ENCODE data around the gene TBC1D23.

DNA sequence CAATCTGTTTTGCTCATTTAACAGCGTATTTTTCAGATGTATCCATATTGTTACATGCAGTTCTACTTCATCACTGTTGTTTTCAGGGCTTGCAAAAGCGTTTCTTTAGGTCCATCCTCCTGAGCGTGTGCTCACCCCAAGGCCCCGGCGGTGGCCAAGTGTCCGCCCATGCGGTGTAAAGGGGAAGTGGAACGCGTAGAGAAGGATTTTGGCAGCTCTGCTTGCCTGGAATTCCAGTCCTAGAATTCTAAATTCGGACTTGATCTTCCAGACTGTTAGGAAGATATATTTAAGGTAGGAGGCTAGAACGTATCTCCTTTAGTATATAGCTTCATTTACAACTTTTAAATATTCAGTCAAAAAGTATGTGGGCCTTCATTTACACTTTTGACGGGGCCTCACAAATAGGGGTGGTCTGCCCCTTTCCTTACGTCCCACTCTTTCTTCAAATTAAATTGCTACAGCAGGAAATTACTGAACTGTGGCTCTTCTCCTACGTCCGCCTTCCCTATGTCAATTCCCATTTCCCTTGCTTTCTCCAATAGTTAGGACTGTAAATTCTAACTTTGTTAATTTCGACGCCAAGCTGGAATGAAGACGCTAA is 609 bp upstream of the TBC1D23 start:
- TF ChIP-seq POLR2A (conservative IDR thresholded peaks at IDR 0.05) (peak; percentile 79; the same call in 1 of the 2 replicates), MED1 (CRISPR knock-in tag; IDR thresholded peaks at IDR 0.05; ENCODE audit: borderline replicate concordance) (no peak), CAMTA2 (CRISPR knock-in tag; conservative IDR thresholded peaks at IDR 0.05) (no peak), CREB1 (IDR thresholded peaks at IDR 0.05) (no peak), CREB1 (CRISPR knock-in tag; IDR thresholded peaks at IDR 0.05) (no peak), PURB (CRISPR knock-in tag; IDR thresholded peaks at IDR 0.05; ENCODE audit: low read depth) (no peak), XRCC5 (IDR thresholded peaks at IDR 0.05; ENCODE audit: low read depth, low read length) (no peak), HLTF (IDR thresholded peaks at IDR 0.05) (no peak), CBFB (CRISPR knock-in tag; IDR thresholded peaks at IDR 0.05) (no peak), ZNF644 (tag; IDR thresholded peaks at IDR 0.05; ENCODE audit: low read depth) (0 out of 2 replicates have a peak, but pooled peaks have one; percentile 45), EZH2 (IDR thresholded peaks at IDR 0.05; ENCODE audit: borderline replicate concordance, low read depth, low read length) (no peak), ZNF431 (CRISPR knock-in tag; IDR thresholded peaks at IDR 0.05) (no peak)
- TF ChIP-seq, protein P1, sequence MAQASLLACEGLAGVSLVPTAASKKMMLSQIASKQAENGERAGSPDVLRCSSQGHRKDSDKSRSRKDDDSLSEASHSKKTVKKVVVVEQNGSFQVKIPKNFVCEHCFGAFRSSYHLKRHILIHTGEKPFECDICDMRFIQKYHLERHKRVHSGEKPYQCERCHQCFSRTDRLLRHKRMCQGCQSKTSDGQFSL (CRISPR knock-in tag; IDR thresholded peaks at IDR 0.05), result no peak
- TF ChIP-seq, protein P1 (tag; IDR thresholded peaks at IDR 0.05), result no peak
- TF ChIP-seq, protein P2, sequence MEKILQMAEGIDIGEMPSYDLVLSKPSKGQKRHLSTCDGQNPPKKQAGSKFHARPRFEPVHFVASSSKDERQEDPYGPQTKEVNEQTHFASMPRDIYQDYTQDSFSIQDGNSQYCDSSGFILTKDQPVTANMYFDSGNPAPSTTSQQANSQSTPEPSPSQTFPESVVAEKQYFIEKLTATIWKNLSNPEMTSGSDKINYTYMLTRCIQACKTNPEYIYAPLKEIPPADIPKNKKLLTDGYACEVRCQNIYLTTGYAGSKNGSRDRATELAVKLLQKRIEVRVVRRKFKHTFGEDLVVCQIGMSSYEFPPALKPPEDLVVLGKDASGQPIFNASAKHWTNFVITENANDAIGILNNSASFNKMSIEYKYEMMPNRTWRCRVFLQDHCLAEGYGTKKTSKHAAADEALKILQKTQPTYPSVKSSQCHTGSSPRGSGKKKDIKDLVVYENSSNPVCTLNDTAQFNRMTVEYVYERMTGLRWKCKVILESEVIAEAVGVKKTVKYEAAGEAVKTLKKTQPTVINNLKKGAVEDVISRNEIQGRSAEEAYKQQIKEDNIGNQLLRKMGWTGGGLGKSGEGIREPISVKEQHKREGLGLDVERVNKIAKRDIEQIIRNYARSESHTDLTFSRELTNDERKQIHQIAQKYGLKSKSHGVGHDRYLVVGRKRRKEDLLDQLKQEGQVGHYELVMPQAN (IDR thresholded peaks at IDR 0.05; ENCODE audit: borderline replicate concordance), result 0 out of 2 replicates have a peak, but pooled peaks have one; percentile 11
- TF ChIP-seq, protein P3, sequence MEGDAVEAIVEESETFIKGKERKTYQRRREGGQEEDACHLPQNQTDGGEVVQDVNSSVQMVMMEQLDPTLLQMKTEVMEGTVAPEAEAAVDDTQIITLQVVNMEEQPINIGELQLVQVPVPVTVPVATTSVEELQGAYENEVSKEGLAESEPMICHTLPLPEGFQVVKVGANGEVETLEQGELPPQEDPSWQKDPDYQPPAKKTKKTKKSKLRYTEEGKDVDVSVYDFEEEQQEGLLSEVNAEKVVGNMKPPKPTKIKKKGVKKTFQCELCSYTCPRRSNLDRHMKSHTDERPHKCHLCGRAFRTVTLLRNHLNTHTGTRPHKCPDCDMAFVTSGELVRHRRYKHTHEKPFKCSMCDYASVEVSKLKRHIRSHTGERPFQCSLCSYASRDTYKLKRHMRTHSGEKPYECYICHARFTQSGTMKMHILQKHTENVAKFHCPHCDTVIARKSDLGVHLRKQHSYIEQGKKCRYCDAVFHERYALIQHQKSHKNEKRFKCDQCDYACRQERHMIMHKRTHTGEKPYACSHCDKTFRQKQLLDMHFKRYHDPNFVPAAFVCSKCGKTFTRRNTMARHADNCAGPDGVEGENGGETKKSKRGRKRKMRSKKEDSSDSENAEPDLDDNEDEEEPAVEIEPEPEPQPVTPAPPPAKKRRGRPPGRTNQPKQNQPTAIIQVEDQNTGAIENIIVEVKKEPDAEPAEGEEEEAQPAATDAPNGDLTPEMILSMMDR (IDR thresholded peaks at IDR 0.05 in 2 of 3, conservative IDR thresholded peaks at IDR 0.05 in 1 of 3; ENCODE audit: insufficient read depth in 2 of 3, low read depth in 1 of 3, low read length in 3 of 3), result 0 out of 6 replicates have a peak, but pooled peaks of 1 of the 3 experiments have one; percentile 31

All from K562 (cell line).